NK-92 treated with Interleukin-12 subunit alpha and Interleukin-12 subunit beta, amount 100 ng/mL, for 24 hours (cell line): Measurements from ENCODE around the gene CNTD1.

Experiments used
- DNase-seq: peaks from one replicate; lab custom pipeline; 2025; lab: John Stamatoyannopoulos, UW

Gene CNTD1

GRCh38 chr17:42803074-42803883, 4.6 kb downstream of the CNTD1 start:
- no peak for DNase-seq

- no peak for DNase-seq
Measured at GRCh38 chr17:42804918-42805367, 6.3 kb downstream of the CNTD1 start.

GRCh38 chr17:42806249-42806648, 7.6 kb downstream of the CNTD1 start:
- DNase-seq: no peak

DNA sequence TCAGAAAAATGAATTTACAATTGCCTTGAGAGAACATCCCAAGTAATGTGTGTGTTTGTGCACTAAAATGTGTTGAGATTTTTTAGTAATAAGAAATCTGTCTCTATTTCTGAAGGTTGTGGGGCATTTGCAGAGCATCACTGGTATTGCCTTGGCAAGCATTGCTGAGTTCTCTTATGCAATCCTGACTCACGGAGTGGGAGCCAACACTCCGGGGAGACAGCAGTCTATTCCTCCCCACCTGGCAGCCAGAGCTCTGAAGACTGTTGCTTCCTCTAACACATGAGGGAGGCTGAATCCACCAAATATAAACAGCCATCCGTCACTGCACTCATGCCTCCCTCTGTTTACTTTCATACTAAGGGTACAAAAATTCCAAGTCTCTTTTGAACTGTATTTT, 10.6 kb downstream of the CNTD1 start:
- no peak for DNase-seq

DNA sequence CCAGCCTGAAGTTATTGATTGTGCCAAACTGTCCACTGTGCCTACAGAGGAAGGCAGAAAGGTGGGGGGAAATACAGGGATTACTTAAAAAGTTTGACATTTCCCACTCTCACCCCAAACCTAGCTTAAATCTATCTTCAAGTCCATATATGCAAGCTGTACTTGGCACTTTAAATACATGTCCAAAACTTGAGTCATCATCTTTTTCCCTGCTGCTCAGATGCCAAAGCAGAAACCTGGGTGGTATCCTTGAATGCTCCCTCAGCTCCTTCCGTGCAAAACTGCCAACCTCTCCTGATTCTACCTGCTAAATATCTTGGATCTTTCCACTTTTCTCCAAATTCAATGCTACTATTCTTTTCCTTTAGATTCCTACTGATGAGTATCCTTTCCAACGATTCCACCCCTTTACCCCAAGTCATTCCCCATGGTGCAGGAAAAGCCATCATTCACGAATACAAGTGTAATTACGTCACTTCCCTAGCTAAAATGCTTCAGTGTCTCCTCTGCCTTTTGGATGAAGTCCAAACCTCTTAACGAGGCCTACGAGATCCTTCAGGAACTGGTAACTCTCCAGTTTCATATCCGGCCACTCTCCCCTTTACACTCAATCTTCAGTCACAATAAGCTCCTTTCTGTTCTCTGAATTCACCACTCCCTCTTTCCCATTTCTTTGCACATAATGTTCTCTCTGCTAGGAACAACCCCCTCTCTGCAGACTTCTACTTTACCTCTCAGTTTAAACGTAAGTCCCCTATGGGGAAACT, 16.2 kb downstream of the CNTD1 start:
- no peak for DNase-seq

GRCh38 chr17:42817866-42818265, 19.2 kb downstream of the CNTD1 start:
- DNase-seq: no peak

- DNase-seq: no peak
Measured at GRCh38 chr17:42818379-42818778, 19.7 kb downstream of the CNTD1 start.

GRCh38 chr17:42819939-42820535, 21.4 kb downstream of the CNTD1 start:
- peak; percentile 45 for DNase-seq

DNA sequence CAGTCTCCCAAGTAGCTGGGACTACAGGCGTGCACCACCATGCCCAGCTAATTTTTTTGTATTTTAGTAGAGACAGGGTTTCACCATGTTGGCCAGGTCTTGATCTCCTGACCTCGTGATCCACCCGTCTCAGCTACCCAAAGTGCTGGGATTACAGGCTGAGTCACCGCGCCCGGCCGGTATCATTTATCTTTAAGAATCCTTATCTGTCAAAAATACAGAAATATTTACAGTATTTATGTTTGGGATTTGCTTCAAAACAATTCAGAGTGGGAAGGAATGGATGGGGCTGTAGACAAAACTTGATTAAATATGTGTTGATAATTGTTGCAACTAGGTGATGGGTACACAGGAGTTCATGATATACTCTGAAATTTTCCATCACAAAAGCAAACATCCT, 22.5 kb downstream of the CNTD1 start:
- no peak for DNase-seq

GRCh38 chr17:42827472-42827871, 28.8 kb downstream of the CNTD1 start:
- DNase-seq: no peak

DNA sequence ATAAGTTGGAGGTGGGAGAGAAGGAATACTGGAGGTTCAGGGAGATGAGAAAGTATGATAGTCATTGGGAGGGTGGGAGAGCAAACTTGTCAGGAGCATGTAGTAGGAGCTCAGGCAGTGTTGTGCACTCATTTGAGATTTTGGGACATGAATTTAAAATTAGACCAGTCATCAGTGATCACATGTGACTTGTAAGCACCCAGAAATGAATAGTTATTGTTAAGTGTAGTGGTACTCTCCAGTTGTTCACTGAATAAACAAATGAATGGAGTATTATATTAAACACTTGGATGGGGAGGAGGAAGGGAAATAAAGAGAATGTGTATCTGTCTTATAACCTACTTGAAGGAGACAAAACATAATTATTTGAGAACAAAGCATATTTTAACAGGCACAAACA, 32.3 kb downstream of the CNTD1 start:
- DNase-seq: no peak

DNA sequence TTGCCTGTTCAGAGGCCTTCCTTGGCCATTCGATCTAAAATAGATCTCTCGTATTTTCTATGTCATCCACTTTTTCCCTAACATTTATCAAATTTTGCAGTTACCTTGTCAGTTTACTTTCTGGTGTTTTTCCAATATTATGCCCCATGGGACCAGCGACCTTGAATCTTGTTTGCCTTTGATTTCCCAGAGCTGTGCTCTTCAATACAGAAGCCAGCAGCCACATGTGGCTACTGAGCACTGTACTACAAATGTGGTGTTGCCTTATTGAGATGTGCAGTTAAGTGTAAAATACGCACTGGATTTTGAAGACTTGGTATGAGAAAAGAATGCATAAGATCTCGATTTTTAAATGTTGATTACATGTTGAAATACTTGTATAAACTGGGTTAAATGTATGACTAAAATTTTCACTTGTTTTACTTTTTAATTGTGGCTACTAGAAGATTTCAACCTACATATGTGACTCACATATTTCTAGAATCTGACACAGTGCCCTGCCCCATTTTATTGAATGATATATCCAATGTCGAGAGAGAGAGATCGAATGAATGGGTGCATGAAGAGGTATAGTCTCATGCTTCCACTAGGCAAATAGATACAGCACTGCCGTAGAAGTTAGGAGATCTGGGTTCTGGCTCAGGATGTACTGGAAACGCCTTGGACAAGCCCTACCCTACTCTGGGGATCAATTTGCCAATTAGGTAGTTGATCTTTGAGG, 33.7 kb downstream of the CNTD1 start:
- DNase-seq: no peak

- DNase-seq: peak; percentile 87
Measured at GRCh38 chr17:42832934-42833766, 34.5 kb downstream of the CNTD1 start, which contains the start of gene PSME3. Gene PSME3 (plus strand): TSS chr17:42833397. CDS start chr17:42833632, 235 bp downstream.

- no peak for DNase-seq
Measured at GRCh38 chr17:42833767-42834422, 35.2 kb downstream of the CNTD1 start.

DNA sequence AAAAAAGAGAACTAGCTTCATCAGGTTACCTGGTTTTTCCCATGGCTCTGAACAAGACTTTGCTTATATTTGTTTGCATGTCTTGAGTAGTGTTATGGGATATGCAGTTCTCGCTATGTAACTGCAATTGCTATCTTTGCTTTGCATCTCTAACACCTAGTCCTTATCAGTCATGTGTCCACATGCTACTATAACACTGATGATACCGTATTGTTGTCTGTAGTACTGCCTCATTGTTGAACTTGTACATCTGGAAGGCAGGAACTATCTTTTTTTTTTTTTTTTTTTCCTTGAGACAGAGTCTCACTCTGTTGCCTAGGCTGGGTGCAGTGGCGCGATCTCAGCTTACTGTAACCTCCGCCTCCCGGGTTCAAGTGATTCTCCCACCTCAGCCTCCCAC, 37.1 kb downstream of the CNTD1 start:
- DNase-seq: no peak

DNA sequence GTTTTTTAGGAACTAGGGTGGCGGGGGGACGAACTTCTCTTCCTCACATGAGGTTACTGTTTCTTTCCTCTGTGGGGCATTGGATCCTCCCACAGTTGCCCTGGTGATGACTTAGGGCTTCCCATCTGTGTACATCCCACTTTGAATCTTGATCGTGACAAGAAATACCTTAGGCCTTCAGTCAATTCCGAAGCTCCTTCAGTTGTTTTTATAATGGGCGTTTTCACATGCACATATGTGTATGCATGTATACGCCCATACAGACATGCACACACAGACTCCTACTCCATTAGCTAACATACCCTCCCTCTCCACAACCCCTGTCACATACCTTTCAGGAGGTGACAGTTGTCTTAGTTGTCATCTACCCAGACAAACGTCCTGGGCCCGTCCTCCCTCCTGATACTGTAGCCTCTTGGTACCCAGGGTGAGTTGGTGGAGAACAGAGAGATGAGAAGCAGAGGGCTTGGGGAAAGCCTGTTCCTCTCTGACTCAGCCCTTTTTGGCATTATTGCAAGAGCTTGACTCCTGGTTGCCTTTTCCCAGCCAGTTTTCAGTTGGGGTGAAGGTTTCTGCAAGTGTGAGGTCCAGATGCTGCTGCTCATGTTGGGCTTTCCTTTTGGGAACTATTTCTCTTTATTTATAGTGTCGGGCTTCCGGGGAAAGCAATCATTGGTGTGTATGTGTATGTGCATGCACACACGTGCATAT, 43.5 kb downstream of the CNTD1 start:
- DNase-seq: no peak

DNA sequence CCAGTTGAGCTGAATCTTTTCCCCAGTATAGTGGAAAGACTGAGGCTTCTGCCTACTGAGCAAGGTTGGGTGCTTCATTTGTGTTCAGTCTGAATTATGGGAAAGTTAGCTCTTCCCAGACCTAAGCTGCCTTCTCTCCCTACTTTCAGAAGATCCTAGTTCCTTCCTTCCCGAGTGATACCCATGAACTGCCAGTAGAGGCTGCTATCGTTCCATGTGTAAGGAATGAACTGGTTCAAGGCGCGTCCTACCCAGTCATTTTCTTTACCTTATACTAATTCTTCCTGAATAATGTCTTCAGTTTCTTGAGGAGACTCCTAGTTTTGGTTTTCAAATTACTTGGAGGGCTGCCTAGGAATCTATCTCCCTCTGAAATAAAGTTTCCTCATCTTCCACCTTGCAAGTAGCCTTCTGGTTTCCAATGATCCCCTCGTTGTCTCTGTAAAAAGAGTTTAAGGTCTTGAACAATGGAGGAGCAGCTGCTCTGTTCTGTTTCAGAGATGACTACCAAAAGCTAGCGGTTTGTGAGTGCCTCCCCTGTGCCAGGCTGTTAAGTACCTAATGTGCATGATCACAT, 44.8 kb downstream of the CNTD1 start:
- no peak for DNase-seq

GRCh38 chr17:42844271-42844670, 45.6 kb downstream of the CNTD1 start, which contains the start of gene AOC2:
Gene AOC2 (plus strand): TSS chr17:42844580. CDS start chr17:42844627, 47 bp downstream.
- DNase-seq: no peak

- DNase-seq: no peak
Measured at GRCh38 chr17:42844761-42845555, 46.3 kb downstream of the CNTD1 start.
